ENCODE data around the gene XPO6.

XPO6 gene

DNA sequence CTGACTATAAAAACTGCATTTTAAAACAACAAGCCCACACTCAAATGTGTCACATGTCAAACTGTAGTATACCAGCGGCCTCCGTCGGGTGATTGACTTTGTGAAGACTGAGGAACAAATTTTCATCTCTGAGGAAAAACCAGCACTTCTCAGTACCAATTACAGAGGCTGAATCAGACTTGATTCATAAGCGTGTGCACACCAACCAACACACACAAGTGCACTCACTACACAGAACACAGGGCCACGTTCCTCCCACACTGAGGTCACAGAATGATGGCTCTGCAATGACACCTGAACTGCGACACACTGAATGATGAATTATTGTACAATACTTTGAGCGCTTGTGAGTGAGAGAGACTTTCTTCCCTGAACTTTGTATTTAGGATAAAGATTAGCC lies 29.6 kb downstream of the XPO6 start:
- DNase-seq: no peak
- H3K27ac ChIP-seq (ENCODE audit: insufficient read depth in 1 of 2, low read depth in 1 of 2, low read length in 2 of 2, poor library complexity in 1 of 2, severe bottlenecking in 2 of 2): peak overlapping the region in 1 of 2 experiments; percentile 77
- H3K9me3 ChIP-seq (ENCODE audit: control extremely low read depth in 1 of 5, control insufficient read depth in 4 of 5, insufficient read depth in 2 of 5, low read depth in 1 of 5, low read length in 4 of 5): peaks cover 0 to 2% (median 0%) of the 10 kb centered on the region in 5 experiments
- ChIA-PET POLR2A (no interaction called here), CTCF (interaction anchor here (1.5 kb wide), 1 partner anchor 41 kb away, joined by 3 read pairs; no protein-coding TSS in a partner anchor)
- no peak overlapping the region for H3K4me3 ChIP-seq (ENCODE audit: control insufficient read depth in 1 of 7, extremely low read depth in 1 of 7, insufficient read depth in 4 of 7, low read depth in 2 of 7, low read length in 6 of 7)
- peaks cover 13 to 33% (median 26%) of the 10 kb centered on the region in 4 experiments for H3K4me1 ChIP-seq (ENCODE audit: control extremely low read depth in 1 of 4, control insufficient read depth in 4 of 4, insufficient read depth in 4 of 4, low read length in 3 of 4)
- 91% methylated on average over 5 of the region's 7 CpGs for WGBS (ENCODE audit: insufficient coverage)
- peaks cover 0 to 23% (median 4%) of the 10 kb centered on the region in 4 experiments for H3K36me3 ChIP-seq (ENCODE audit: control insufficient read depth in 4 of 4, insufficient read depth in 4 of 4, low read length in 3 of 4)
- no peaks in the 10 kb centered on the region for H3K27me3 ChIP-seq (replicated peaks in 2 of 5; ENCODE audit: control insufficient read depth in 4 of 5, insufficient read depth in 5 of 5, low read length in 4 of 5)

DNA sequence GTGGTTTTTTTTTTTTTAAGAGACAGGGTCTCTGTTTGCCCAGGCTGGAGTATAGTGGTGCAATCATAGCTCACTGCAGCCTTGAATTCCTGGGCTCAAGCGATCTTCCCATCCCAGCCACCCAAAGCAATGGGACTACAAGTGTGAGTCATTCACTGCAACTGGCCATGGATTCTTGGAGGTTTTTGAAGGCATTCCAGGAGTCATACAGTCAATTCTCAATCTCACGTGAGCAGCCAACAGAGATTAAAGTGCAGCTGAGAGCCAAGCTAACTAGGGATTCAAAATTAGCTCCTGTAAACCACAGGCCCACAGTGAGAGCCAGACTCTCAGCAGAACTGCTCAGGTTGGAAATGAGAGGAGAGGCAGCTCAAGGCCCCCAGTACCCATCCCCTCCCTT lies 30.2 kb downstream of the XPO6 start:
- DNase-seq: no peak
- WGBS (ENCODE audit: insufficient coverage): 100% methylated on average over 2 of the region's 2 CpGs
- ChIA-PET CTCF (interaction anchor here (0.7 to 0.9 kb wide), 3 partner anchors 35 to 539 kb away, joined by 3 to 5 read pairs (median 4); no protein-coding TSS in a partner anchor), POLR2A (no interaction called here)
- Histone ChIP-seq H3K4me1 (ENCODE audit: control extremely low read depth in 1 of 4, control insufficient read depth in 4 of 4, insufficient read depth in 4 of 4, low read length in 3 of 4) (peaks cover 11 to 29% (median 22%) of the 10 kb centered on the region in 4 experiments), H3K36me3 (ENCODE audit: control insufficient read depth in 4 of 4, insufficient read depth in 4 of 4, low read length in 3 of 4) (peaks cover 5 to 27% (median 6%) of the 10 kb centered on the region in 4 experiments), H3K9me3 (ENCODE audit: control extremely low read depth in 1 of 5, control insufficient read depth in 4 of 5, insufficient read depth in 2 of 5, low read depth in 1 of 5, low read length in 4 of 5) (peaks cover 0 to 2% (median 0%) of the 10 kb centered on the region in 5 experiments), H3K4me3 (ENCODE audit: control insufficient read depth in 1 of 7, extremely low read depth in 1 of 7, insufficient read depth in 4 of 7, low read depth in 2 of 7, low read length in 6 of 7) (peak overlapping the region in 1 of 7 experiments; percentile 46), H3K27ac (ENCODE audit: insufficient read depth in 1 of 2, low read depth in 1 of 2, low read length in 2 of 2, poor library complexity in 1 of 2, severe bottlenecking in 2 of 2) (peak overlapping the region in 1 of 2 experiments; percentile 77), H3K27me3 (replicated peaks in 2 of 5; ENCODE audit: control insufficient read depth in 4 of 5, insufficient read depth in 5 of 5, low read length in 4 of 5) (no peaks in the 10 kb centered on the region)

DNA sequence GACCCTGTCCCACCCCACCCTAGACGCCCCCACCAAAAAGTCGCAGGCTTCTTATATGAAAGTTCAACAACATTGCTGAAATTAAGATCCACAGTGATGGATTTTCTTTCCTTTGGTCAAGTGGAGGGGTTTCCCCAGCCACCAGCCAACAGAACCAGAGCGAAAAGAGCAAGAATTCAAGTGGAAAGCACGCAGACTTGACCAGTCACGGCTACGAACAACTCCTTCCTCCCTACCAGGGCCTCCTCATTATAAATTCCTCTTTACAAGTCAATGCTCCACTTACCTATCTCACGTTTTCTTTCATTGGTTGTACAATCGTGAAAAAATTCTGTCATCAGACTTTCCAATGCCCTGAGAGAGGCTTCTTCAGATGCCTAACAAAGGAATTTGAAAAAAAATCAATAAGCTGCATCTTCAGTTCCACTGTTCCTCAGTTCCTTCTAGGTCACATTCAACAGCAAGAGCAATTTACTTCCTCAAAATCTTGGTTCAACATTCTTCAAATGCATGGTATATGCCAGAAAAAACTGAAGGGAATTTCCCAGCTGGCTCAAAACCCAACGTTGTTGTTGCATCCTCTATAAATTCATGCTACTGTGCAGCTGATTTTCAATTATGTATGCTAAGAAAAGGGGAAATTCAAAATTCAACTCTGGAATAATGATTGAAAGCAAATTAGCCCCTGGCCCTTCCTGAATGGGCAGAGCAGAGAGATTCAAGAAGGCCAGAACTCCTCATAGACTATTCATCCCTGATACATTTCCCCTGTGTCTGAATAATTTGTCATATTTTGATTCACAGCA lies 30.9 kb downstream of the XPO6 start:
- H3K27ac ChIP-seq (ENCODE audit: insufficient read depth in 1 of 2, low read depth in 1 of 2, low read length in 2 of 2, poor library complexity in 1 of 2, severe bottlenecking in 2 of 2): peak overlapping the region; percentile 38 to 77
- H3K4me1 ChIP-seq (ENCODE audit: control extremely low read depth in 1 of 4, control insufficient read depth in 4 of 4, insufficient read depth in 4 of 4, low read length in 3 of 4): peaks cover 11 to 29% (median 22%) of the 10 kb centered on the region in 4 experiments
- peak overlapping the region in 2 of 7 experiments; percentile 31 to 54 for H3K4me3 ChIP-seq (ENCODE audit: control insufficient read depth in 1 of 7, extremely low read depth in 1 of 7, insufficient read depth in 4 of 7, low read depth in 2 of 7, low read length in 6 of 7)
- H3K27me3 ChIP-seq (replicated peaks in 2 of 5; ENCODE audit: control insufficient read depth in 4 of 5, insufficient read depth in 5 of 5, low read length in 4 of 5): no peaks in the 10 kb centered on the region
- POLR2A ChIA-PET: no interaction called here
- WGBS (ENCODE audit: insufficient coverage): 36% methylated on average over 8 of the region's 9 CpGs
- peak; percentile 66 to 94 (median 93) for DNase-seq
- peaks cover 0 to 2% (median 0%) of the 10 kb centered on the region in 5 experiments for H3K9me3 ChIP-seq (ENCODE audit: control extremely low read depth in 1 of 5, control insufficient read depth in 4 of 5, insufficient read depth in 2 of 5, low read depth in 1 of 5, low read length in 4 of 5)
- CTCF ChIA-PET: interaction anchor here (0.7 to 0.9 kb wide), 3 partner anchors 36 to 539 kb away, joined by 3 to 5 read pairs (median 4); no protein-coding TSS in a partner anchor
- H3K36me3 ChIP-seq (ENCODE audit: control insufficient read depth in 4 of 4, insufficient read depth in 4 of 4, low read length in 3 of 4): peaks cover 5 to 28% (median 10%) of the 10 kb centered on the region in 4 experiments

DNA sequence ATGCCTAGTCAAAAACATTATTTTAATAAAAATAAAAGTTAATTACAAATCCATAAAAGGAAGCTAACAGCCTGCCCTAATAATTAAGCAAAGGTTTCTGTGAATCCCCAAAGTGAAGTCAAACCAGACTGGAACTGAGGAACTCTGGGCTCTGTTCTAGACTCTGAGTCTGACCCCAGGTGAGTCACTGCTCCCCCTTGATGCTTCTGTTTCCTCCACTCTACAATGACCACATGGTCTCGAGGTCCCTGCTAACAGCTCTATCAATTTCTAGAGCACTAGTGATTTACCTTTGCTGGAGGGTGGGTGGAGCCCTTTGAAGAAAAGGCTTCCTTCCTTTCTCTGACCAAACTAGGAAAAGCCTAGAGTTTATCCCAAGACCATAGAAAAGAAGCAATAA lies 32.4 kb downstream of the XPO6 start:
- ChIA-PET CTCF (interaction anchor here (0.7 to 0.8 kb wide), 2 partner anchors 14 to 17 kb away, joined by 3 read pairs; no protein-coding TSS in a partner anchor), POLR2A (no interaction called here)
- Histone ChIP-seq H3K36me3 (ENCODE audit: control insufficient read depth in 4 of 4, insufficient read depth in 4 of 4, low read length in 3 of 4) (peaks cover 5 to 38% (median 20%) of the 10 kb centered on the region in 4 experiments), H3K27ac (ENCODE audit: insufficient read depth in 1 of 2, low read depth in 1 of 2, low read length in 2 of 2, poor library complexity in 1 of 2, severe bottlenecking in 2 of 2) (peak overlapping the region in 1 of 2 experiments; percentile 2), H3K4me1 (ENCODE audit: control extremely low read depth in 1 of 4, control insufficient read depth in 4 of 4, insufficient read depth in 4 of 4, low read length in 3 of 4) (peaks cover 11 to 29% (median 22%) of the 10 kb centered on the region in 4 experiments), H3K4me3 (ENCODE audit: control insufficient read depth in 1 of 7, extremely low read depth in 1 of 7, insufficient read depth in 4 of 7, low read depth in 2 of 7, low read length in 6 of 7) (no peak overlapping the region), H3K9me3 (ENCODE audit: control extremely low read depth in 1 of 5, control insufficient read depth in 4 of 5, insufficient read depth in 2 of 5, low read depth in 1 of 5, low read length in 4 of 5) (no peaks in the 10 kb centered on the region), H3K27me3 (replicated peaks in 2 of 5; ENCODE audit: control insufficient read depth in 4 of 5, insufficient read depth in 5 of 5, low read length in 4 of 5) (no peaks in the 10 kb centered on the region)
- WGBS (ENCODE audit: insufficient coverage): 100% methylated on average over 1 of the region's 1 CpG
- peak in 2 of 3 donors; percentile 20 to 36 for DNase-seq

DNA sequence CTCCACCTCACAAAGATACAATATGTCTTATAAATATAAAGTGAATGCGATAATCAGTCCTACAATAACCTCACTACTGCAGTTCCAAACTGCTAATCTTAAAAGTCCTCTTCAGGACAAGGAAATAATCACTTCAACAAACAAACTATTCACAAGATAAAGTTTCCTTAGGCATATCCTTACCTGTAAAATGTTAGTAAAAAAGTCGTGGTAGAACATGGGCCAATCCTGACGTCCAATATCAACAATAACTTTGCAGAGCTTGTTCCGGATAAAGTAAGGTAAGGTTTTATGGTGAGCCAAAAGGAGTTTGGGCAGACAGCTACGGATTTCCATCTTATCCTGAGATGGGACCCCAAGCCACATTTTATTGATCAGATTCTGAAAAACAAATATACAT lies 36.0 kb downstream of the XPO6 start:
- no CpG with 5 or more reads among the region's 5 CpGs for WGBS (ENCODE audit: insufficient coverage)
- POLR2A ChIA-PET: no interaction called here
- peaks cover 4 to 10% (median 7%) of the 10 kb centered on the region in 4 experiments for H3K4me1 ChIP-seq (ENCODE audit: control extremely low read depth in 1 of 4, control insufficient read depth in 4 of 4, insufficient read depth in 4 of 4, low read length in 3 of 4)
- H3K4me3 ChIP-seq (ENCODE audit: control insufficient read depth in 1 of 7, extremely low read depth in 1 of 7, insufficient read depth in 4 of 7, low read depth in 2 of 7, low read length in 6 of 7): no peak overlapping the region
- no peaks in the 10 kb centered on the region for H3K27me3 ChIP-seq (replicated peaks in 2 of 5; ENCODE audit: control insufficient read depth in 4 of 5, insufficient read depth in 5 of 5, low read length in 4 of 5)
- H3K27ac ChIP-seq (ENCODE audit: insufficient read depth in 1 of 2, low read depth in 1 of 2, low read length in 2 of 2, poor library complexity in 1 of 2, severe bottlenecking in 2 of 2): no peak overlapping the region
- H3K9me3 ChIP-seq (ENCODE audit: control extremely low read depth in 1 of 5, control insufficient read depth in 4 of 5, insufficient read depth in 2 of 5, low read depth in 1 of 5, low read length in 4 of 5): no peaks in the 10 kb centered on the region
- CTCF ChIA-PET: interaction anchor here (1.3 kb wide), 1 partner anchor 14 kb away, joined by 3 read pairs; no protein-coding TSS in a partner anchor
- peaks cover 20 to 61% (median 36%) of the 10 kb centered on the region in 4 experiments for H3K36me3 ChIP-seq (ENCODE audit: control insufficient read depth in 4 of 4, insufficient read depth in 4 of 4, low read length in 3 of 4)
- no peak for DNase-seq

DNA sequence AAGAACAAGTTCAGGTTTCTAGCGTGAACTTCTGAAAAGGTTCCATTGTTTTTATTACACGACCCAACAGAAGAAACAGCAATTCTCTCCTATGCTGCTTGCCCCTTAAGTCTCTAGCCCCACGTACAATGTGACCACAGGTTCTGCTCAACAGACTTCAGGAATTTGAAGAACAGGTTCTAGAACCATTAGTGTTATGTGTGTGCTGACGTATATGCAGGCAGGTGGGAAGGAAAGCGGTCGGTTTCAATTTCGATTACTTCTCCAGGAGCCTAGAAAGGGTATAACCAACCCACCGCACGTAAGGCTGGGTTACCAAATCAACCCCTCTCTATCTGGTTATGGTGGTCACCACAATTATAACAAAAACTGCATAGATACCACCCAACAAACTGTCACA lies 39.4 kb downstream of the XPO6 start:
- H3K9me3 ChIP-seq (ENCODE audit: control extremely low read depth in 1 of 5, control insufficient read depth in 4 of 5, insufficient read depth in 2 of 5, low read depth in 1 of 5, low read length in 4 of 5): no peaks in the 10 kb centered on the region
- H3K4me3 ChIP-seq (ENCODE audit: control insufficient read depth in 1 of 7, extremely low read depth in 1 of 7, insufficient read depth in 4 of 7, low read depth in 2 of 7, low read length in 6 of 7): no peak overlapping the region
- no peak for DNase-seq
- H3K27ac ChIP-seq (ENCODE audit: insufficient read depth in 1 of 2, low read depth in 1 of 2, low read length in 2 of 2, poor library complexity in 1 of 2, severe bottlenecking in 2 of 2): no peak overlapping the region
- peaks cover 28 to 65% (median 48%) of the 10 kb centered on the region in 4 experiments for H3K36me3 ChIP-seq (ENCODE audit: control insufficient read depth in 4 of 4, insufficient read depth in 4 of 4, low read length in 3 of 4)
- H3K27me3 ChIP-seq (replicated peaks in 2 of 5; ENCODE audit: control insufficient read depth in 4 of 5, insufficient read depth in 5 of 5, low read length in 4 of 5): no peaks in the 10 kb centered on the region
- H3K4me1 ChIP-seq (ENCODE audit: control extremely low read depth in 1 of 4, control insufficient read depth in 4 of 4, insufficient read depth in 4 of 4, low read length in 3 of 4): no peaks in the 10 kb centered on the region
- ChIA-PET POLR2A (no interaction called here), CTCF (no interaction called here)
- 100% methylated on average over 4 of the region's 9 CpGs for WGBS (ENCODE audit: insufficient coverage)

- POLR2A ChIA-PET: no interaction called here
- DNase-seq: no peak
- H3K9me3 ChIP-seq (ENCODE audit: control extremely low read depth in 1 of 5, control insufficient read depth in 4 of 5, insufficient read depth in 2 of 5, low read depth in 1 of 5, low read length in 4 of 5): no peaks in the 10 kb centered on the region
- no peak overlapping the region for H3K4me3 ChIP-seq (ENCODE audit: control insufficient read depth in 1 of 7, extremely low read depth in 1 of 7, insufficient read depth in 4 of 7, low read depth in 2 of 7, low read length in 6 of 7)
- H3K4me1 ChIP-seq (ENCODE audit: control extremely low read depth in 1 of 4, control insufficient read depth in 4 of 4, insufficient read depth in 4 of 4, low read length in 3 of 4): no peaks in the 10 kb centered on the region
- H3K27ac ChIP-seq (ENCODE audit: insufficient read depth in 1 of 2, low read depth in 1 of 2, low read length in 2 of 2, poor library complexity in 1 of 2, severe bottlenecking in 2 of 2): no peak overlapping the region
- peaks cover 27 to 67% (median 48%) of the 10 kb centered on the region in 4 experiments for H3K36me3 ChIP-seq (ENCODE audit: control insufficient read depth in 4 of 4, insufficient read depth in 4 of 4, low read length in 3 of 4)
- H3K27me3 ChIP-seq (replicated peaks in 2 of 5; ENCODE audit: control insufficient read depth in 4 of 5, insufficient read depth in 5 of 5, low read length in 4 of 5): no peaks in the 10 kb centered on the region
- CTCF ChIA-PET: interaction anchor here (1.2 to 2.2 kb wide), 2 partner anchors 35 to 40 kb away, joined by 3 to 5 read pairs; no protein-coding TSS in a partner anchor
- WGBS (ENCODE audit: insufficient coverage): no CpG with 5 or more reads among the region's 2 CpGs
These were observed 39.9 kb downstream of the XPO6 start for GRCh38 chr16:28171816-28172215.
